C4-2B (cell line): ENCODE data around the gene ITIH5.
"Not testable (repeated sequence)": the region's sequence is repeated elsewhere in the genome, so short reads cannot be mapped to it uniquely, and the experiment has no call there.

ENCODE experiments used
- H3K27ac ChIP-seq: fragments of 450-650 bp; 2 replicates; pipeline ENCODE4 v1.5.1; 2017
- ZFX ChIP-seq: fragments of 450-650 bp; IDR thresholded peaks from 2 replicates; pipeline ENCODE4 v1.6.1; 2017
- TF ChIP-seq, protein P1 (sequence below): fragments of 450-650 bp; conservative IDR thresholded peaks from 2 replicates; pipeline ENCODE4 v1.5.1; 2017; ENCODE audit warnings: mild to moderate bottlenecking

Gene ITIH5

DNA sequence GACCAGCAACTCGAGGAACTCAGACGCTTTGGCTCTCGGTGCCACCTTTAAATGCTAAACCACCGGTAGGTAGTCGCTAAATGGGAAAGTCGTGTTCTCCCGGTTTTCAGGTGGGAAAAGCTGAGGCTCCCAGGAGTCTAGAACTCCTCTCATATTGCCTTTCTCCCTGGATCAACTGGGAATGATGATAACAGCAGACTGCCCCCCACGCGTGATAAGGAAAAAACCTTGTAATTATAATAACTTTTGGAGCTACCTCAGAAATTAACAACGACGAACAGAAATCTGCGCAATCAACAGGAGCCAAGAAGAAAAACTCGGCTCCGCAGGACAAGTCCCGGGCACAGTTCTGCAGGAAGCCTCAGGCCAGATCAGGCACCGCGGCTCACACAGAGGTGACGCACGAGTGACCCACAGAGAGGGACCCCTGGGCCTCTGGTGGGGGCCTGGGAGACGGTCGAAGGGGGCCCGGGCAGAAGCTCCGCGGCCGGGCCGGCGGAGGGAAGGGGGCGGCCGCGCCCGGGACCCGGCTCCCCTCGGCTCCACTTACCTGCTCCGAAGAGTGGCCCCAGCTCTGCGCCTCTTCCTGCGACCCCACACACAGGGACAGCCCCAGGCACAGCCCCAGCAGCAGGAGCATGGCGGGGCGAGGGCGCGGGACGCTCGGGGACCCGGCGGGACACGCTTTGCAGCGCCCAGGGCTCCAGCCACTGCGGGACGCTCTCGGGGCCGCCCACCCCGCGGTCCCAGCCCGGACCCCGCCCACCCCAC lies at the start of gene ITIH5:
TSS of gene ITIH5 (minus strand) at position 714 of the 771 bp plus-strand sequence. CDS start at position 640, 74 bp downstream.
- no peak within 1 kb of the TSS for H3K27ac ChIP-seq
- TF ChIP-seq, protein P1, sequence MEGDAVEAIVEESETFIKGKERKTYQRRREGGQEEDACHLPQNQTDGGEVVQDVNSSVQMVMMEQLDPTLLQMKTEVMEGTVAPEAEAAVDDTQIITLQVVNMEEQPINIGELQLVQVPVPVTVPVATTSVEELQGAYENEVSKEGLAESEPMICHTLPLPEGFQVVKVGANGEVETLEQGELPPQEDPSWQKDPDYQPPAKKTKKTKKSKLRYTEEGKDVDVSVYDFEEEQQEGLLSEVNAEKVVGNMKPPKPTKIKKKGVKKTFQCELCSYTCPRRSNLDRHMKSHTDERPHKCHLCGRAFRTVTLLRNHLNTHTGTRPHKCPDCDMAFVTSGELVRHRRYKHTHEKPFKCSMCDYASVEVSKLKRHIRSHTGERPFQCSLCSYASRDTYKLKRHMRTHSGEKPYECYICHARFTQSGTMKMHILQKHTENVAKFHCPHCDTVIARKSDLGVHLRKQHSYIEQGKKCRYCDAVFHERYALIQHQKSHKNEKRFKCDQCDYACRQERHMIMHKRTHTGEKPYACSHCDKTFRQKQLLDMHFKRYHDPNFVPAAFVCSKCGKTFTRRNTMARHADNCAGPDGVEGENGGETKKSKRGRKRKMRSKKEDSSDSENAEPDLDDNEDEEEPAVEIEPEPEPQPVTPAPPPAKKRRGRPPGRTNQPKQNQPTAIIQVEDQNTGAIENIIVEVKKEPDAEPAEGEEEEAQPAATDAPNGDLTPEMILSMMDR, result no peak
- no peak for TF ChIP-seq ZFX

- no peak overlapping the region for H3K27ac ChIP-seq
- TF ChIP-seq, protein P1, result no peak
- TF ChIP-seq ZFX, result no peak
Observed at GRCh38 chr10:7715515-7715914, 48.7 kb upstream of the ITIH5 start.

DNA sequence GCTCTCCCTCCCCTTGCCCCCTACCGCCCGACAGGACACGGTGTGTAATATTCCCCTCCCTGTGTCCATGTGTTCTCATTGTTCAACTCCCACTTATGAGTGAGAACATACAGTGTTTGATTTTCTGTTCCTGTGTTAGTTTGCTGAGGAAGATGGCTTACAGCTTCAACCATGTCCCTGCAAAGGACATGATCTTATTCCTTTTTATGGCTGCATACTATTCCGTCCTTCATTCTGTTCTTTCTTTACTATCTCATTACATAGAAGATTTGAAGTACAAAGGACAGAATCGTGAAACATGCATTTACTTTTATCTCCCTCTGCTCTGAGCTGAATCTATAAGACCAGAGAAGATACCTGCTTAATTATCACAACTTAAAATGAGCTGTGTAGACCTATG lies 44.3 kb upstream of the ITIH5 start:
- H3K27ac ChIP-seq, result not testable (repeated sequence)

DNA sequence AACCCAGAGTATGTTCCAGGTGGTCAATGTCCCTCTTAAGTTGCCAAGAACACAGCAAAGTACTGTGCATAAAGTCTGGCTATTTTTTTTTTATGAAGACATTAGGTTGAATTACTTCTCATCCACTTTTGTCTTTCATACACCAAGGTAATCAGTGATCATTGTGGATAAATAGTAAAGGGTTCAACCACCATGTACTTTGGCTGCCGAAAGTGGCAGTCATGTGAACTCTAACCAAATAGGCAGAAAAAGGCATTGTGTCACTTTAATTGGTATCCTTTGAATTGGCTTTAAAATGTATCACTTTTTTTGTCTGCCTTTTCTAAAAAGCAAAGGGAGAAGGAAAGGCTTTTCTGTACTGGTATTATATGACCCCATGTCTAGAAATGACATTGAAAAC lies 43.7 kb upstream of the ITIH5 start:
- H3K27ac ChIP-seq, result no peak overlapping the region
- TF ChIP-seq, protein P1, result no peak
- no peak for TF ChIP-seq ZFX

DNA sequence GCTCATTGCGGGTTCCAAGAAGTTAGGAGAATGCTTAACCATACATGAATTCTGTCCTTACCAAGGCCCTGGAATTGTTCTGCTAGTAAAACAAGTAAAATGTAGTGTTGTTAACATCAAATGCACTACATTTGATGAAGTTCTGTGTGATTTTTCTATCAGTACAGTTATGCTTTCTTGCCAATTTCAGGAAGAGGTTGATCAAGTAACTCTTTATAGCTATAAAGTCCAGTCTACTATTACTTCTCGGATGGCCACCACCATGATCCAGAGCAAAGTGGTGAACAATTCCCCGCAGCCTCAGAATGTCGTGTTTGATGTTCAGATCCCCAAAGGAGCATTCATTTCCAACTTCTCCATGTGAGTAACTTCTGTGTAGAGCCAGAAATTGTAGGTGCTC lies 42.1 kb upstream of the ITIH5 start:
- H3K27ac ChIP-seq, result no peak overlapping the region
- TF ChIP-seq ZFX, result no peak

DNA sequence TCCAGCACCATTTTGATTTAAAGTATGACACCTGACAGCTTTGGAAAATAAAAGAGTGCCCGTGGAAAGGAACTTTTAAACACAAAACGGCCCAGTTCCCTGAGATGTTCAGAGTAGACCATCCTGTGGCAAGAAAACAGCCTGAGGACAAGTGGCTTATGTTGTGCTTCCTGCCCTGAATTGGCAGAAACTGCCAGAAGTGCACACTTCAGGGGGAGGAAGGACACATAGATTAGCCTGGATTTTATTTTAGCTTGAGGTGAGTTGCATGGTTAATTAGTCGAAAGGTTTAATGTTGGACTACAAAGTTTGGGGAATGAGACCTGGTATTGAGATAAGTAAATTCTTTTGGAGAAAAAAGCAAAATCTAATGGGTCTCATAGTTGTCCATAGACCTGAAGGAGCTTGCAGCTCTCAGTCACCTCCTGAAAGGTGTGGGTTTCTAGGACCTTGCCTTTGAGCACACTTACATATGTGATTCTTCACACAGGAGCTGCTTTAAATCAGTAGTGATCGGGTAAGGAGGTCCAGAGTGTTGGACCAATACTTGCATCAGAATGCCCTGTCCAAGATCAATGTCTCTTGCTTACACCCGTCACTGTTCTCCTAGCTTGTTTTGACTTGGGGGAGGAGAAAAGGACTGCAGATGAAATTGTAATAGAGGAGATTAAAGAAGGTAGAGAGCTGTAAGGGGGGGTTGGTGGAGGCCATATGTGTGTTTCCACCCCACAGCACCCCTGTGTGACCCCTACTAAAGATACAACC lies 41.3 kb upstream of the ITIH5 start:
- no peak for TF ChIP-seq ZFX
- TF ChIP-seq, protein P1, result no peak
- H3K27ac ChIP-seq, result no peak overlapping the region

- no peak overlapping the region for H3K27ac ChIP-seq
- no peak for TF ChIP-seq ZFX
- TF ChIP-seq, protein P1, result no peak
Observed at GRCh38 chr10:7707102-7707501, 40.3 kb upstream of the ITIH5 start.

DNA sequence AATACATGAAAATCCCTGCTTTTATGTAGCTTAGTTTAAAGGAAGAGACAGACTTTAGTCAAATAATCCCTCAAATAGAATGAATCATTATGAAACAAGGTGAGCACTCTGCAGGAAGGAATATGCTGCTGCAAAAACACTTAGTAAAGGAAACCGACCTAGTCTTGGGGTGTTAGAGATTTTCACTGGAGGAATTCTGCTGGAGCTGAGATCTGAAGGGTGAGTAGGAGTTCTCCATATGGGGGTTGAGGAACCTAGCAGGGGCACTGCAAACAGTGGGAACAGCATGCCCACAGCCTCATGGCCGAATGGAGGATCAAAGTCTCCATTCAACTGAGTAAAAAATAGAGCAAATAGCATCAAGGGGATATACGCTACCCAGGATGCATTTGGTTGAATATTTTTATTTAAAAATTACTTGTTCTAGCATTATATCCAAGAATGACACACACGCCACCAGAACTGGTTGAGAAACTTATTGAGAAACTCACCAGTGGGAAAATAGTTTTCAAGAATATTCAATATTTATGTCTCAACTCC lies 39.8 kb upstream of the ITIH5 start:
- no peak overlapping the region for H3K27ac ChIP-seq
- TF ChIP-seq, protein P1, result no peak
- no peak for TF ChIP-seq ZFX
